NCI-H1417 (cell line): ENCODE data around the gene PRRT1.
A peak's percentile ranks its signal among the peaks of the same experiment; 100 is the strongest.
"Not testable (repeated sequence)": the region's sequence is repeated elsewhere in the genome, so short reads cannot be mapped to it uniquely, and the experiment has no call there.

Experiments
- DNase-seq, 3 experiments: peaks; one replicate each; lab custom pipeline; 2025; lab: John Stamatoyannopoulos, UW

Gene PRRT1

DNA sequence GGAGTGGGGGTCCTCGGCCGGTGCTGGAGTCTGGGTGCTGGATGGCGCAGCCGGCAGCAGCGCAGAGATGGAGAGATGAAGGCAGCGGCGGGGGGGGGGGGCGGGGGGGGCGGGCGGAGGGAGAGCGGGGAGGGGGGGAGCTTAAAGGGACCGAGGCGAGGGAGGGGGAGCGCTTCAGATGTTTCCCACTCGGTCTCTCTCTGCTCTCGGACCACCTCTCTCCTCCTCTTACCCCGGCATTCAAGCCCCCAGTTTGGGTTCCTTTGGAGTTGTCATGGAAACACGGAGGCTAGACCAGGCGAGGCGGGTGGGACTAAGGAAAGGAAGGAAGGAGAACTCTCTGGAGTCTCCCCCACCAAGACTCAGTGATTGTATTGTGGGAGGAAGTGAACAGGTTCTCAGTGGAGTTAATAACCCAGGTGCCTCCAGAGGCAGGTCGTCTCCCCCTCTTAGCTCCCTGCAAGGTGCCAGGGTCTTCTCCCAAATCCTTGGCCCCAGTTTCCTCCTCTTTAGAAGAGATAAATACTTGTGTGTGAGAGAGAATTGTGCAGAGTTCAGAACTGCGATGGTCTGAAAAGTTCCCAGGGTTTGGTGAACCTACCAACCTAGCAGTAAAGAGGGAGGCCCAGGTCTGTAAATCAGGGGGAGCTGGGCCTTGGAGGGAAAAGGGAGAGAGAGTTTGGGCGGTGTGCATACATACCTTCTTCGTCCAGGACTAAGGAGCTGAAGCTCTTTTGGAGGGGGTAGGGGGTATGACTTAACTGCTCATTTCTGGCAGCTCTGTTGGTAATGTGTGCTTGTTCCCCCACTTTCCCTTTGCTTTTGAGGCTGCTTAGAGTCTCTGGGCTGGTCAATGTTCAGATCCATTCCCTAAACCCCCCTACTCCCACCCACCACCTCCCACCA, at the start of gene PRRT1:
Gene PRRT1, minus strand, starts transcription at position 77 of the 906 bp plus-strand sequence. CDS start 112 bp downstream, outside the sequence.
- no peak for DNase-seq

- DNase-seq = no peak
These were observed 49.2 kb upstream of the PRRT1 start for GRCh38 chr6:32200711-32201475.

GRCh38 chr6:32198866-32199265, 47.1 kb upstream of the PRRT1 start:
- DNase-seq = no peak

DNA sequence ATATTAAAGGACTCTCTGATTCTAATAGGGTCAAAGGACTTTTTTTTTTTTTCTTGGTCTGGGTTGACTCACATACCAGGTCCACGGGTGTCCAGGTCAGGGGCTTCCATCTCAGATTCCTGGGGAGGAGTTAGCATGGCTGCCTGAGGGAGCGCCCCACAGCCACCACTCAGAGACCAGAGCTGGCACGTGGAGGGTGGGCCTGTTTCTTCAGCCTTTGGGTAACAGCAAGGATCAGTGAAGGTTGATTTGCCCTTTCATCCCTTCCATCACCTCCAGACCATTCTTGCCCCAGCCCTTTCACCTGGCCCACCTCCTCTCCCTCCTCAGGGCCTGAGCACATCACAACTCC, 46.6 kb upstream of the PRRT1 start:
- no peak for DNase-seq

DNA sequence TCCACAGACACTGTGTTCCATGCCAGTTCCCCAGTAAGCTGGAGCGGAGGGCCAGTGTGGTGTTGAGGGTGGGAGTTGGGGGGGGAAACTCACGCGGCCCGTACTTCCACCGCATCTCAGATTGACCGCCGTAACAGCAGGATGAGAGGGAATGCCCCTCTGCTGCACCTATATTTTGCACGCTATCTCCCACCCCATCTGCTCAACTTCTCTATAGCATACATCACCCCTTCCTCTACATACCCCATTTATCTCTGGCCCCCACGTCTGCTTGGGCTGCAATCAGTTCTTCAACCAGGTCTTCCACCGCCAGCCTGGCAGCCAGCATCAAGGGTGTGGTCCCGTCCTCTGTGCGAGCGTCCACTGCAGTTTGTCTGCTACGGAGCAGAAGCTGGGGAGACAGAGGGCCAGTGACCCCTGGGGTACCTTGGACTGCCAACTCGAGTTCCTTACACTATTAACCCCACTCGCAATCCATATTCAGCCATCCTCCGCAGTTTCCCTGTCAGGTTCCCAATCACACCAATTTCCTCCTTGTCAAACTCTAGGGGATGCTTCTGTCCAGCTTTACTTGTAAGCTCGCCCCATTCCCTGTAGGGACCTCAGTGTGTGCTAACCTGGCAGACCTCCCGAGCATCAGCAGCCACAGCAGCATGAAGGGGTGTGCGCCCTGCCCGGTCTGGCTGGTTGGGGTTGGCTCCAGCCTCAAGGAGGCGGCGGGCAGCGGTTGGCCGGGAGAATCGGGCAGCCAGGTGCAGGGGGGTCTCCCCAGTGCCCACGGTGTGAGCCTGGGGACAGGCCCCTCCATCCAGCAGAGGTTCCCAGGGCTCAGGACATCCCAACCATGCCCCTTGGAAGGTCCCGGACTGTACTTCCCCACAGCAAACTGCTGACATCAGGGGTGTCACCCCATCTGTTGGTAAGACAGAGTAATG, 45.2 kb upstream of the PRRT1 start:
- DNase-seq = peak in 2 of 3 experiments; percentile 77 to 78

GRCh38 chr6:32195902-32196681, 44.4 kb upstream of the PRRT1 start:
- DNase-seq = peak; percentile 62 to 96 (median 91)

- peak; percentile 99 for DNase-seq
These were observed 43.8 kb upstream of the PRRT1 start for GRCh38 chr6:32195652-32195901.

DNA sequence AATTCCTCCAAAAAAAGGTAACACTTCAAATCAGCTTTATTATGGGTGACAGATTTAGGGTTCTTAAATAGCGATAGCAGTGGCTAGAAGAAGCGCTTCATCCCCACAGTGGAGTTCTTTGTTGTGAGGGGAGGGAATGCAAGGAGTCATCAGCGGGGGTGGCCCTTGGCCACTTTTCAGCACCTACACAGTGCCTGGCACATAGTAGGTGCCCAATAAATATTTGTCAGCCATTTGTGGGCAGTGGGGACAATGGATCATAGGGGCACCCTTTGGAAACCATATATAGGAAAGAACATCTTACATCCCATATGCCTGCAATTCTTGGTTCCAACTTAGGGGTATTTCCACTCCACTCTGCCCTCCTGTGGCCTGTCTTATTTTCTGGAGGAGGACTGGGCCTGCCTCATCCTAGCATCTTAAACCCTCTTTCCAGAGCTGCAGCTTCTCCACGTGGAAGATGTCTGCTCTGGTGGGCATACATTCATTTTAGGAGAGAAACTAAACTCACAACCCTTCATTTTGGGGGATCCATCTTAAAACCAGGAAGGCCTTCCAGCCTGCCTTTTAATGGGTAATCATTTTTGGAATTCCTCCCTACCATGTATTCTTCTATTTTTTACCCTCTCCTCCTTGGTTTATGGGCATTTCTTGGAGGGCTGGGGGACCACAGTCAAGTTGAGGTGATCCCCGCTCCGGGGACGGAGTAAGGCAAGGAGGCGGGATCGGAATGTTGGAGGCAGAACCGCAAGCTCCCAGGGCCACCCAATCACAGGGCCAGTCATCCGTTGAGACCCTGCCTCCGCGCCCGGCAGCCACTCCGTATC, 43.3 kb upstream of the PRRT1 start:
- no peak for DNase-seq

DNA sequence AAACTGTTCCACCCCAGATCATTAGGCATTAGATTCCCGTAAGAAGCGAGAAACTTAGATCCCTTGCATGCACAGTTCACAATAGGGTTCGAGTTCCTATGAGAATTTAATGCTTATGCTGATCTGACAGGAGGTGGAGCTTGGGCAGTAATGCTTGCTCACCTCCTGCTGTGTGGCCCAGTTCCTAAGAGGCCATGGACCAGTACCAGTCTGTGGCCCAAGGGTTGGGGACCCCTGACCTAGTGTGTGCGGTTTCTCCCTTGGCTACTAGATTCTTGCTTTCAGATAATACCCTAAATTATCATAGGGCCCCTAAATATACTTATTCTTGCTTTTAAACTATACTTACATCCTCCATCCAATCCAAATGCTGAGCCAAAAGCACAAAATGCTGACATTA, 42.6 kb upstream of the PRRT1 start:
- no peak for DNase-seq

- DNase-seq = not testable (repeated sequence)
These were observed 41.4 kb upstream of the PRRT1 start for GRCh38 chr6:32193096-32193495.

- no peak for DNase-seq
These were observed 40.9 kb upstream of the PRRT1 start, which contains the start of gene GPSM3 for GRCh38 chr6:32192608-32193039. Gene GPSM3 (minus strand): TSS chr6:32192643. CDS start chr6:32192513, 130 bp downstream.

- no peak for DNase-seq
These were observed 40.2 kb upstream of the PRRT1 start for GRCh38 chr6:32191696-32192607.

GRCh38 chr6:32190911-32191677, 39.4 kb upstream of the PRRT1 start:
- DNase-seq = no peak

GRCh38 chr6:32190054-32190851, 38.5 kb upstream of the PRRT1 start, which contains the start of gene PBX2:
Gene PBX2 (minus strand): TSS chr6:32190202. CDS start chr6:32189915, 287 bp downstream.
- peak; percentile 32 to 89 (median 74) for DNase-seq

- no peak for DNase-seq
These were observed 38.0 kb upstream of the PRRT1 start for GRCh38 chr6:32189742-32190053.

- DNase-seq = no peak
These were observed 37.5 kb upstream of the PRRT1 start for GRCh38 chr6:32189069-32189741.
